Ovary (tissue), 3 donors: ENCODE results near the gene DCTN1.

Experiments used
- CTCF ChIP-seq, 3 donors: fragments of 450-650 bp in 2 of 3; fragments of 200-600 bp in 1 of 3; IDR thresholded peaks; one replicate each; pipeline versions ENCODE4 v1.5.1 to v1.8.0; 2016 to 2022; ENCODE audit warnings: antibody characterized with exemption in 3 of 3, mild to moderate bottlenecking in 1 of 3
- EP300 ChIP-seq: sonication (generic); formaldehyde crosslinking; IDR thresholded peaks from one replicate; pipeline ENCODE4 v1.6.1; 2017; ENCODE audit warnings: antibody characterized with exemption
- POLR2A ChIP-seq: fragments of 450-650 bp; IDR thresholded peaks from one replicate; pipeline ENCODE4 v1.6.1; 2017; ENCODE audit warnings: antibody characterized with exemption, mild to moderate bottlenecking, moderate library complexity
- donor health status: DM: no; HTN: no; CAD: no.

- TF ChIP-seq CTCF (IDR thresholded peaks at IDR 0.05) = no peak
- TF ChIP-seq EP300 = no peak
- TF ChIP-seq POLR2A = no peak
These were observed 52.5 kb downstream of the DCTN1 start for GRCh38 chr2:74327627-74328026.
